ENCODE data around the gene NAT8L. TPM values are rescaled to one million over a fixed set of nuclear protein-coding genes. Genes with fewer than 3 reads are reported as not detected.

Gene NAT8L
- total RNA-seq, 1 donor from 2014 or later = 2.0 TPM

GRCh38 chr4:2043396-2044118 is 15.6 kb upstream of the NAT8L start:
- no peak overlapping the region for H3K4me3 ChIP-seq (ENCODE audit: low read depth, low read length)
- TF ChIP-seq CTCF (conservative IDR thresholded peaks at IDR 0.05; ENCODE audit: low read depth, low read length) = no peak

DNA sequence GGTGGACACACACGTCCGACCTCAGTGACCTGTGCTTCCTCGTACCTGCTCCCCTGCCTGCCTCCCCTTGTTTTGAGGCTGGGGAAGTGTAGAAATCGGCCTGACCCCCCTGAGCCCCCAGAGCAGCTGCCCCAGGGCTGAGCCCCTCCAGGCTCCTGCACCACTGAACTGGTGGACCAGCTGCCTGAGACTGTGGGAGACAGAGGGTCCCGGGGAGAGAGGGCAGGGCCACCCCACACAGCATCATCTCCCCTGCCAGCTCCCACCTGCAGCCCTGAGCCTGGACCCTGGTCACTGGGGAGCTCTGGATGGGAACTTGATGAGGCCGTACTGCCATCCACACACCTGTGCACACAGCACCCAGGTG is 15.0 kb upstream of the NAT8L start:
- TF ChIP-seq CTCF (conservative IDR thresholded peaks at IDR 0.05; ENCODE audit: low read depth, low read length) = no peak
- no peak for DNase-seq (ENCODE audit: low read depth)

More at GRCh38 chr4:2043396-2044118, 15.6 kb upstream of the NAT8L start:
- DNase-seq (ENCODE audit: low read depth) = no peak

GRCh38 chr4:2044542-2045517 is 14.3 kb upstream of the NAT8L start:
- no peak for DNase-seq (ENCODE audit: low read depth)
- no peak overlapping the region for H3K4me3 ChIP-seq (ENCODE audit: low read depth, low read length)
- TF ChIP-seq CTCF (conservative IDR thresholded peaks at IDR 0.05; ENCODE audit: low read depth, low read length) = no peak

More for the DNA sequence above, 15.0 kb upstream of the NAT8L start:
- H3K4me3 ChIP-seq (ENCODE audit: low read depth, low read length) = no peak overlapping the region

GRCh38 chr4:2045518-2045951 is 13.6 kb upstream of the NAT8L start:
- TF ChIP-seq CTCF (conservative IDR thresholded peaks at IDR 0.05; ENCODE audit: low read depth, low read length) = no peak
- no peak for DNase-seq (ENCODE audit: low read depth)
- H3K4me3 ChIP-seq (ENCODE audit: low read depth, low read length) = no peak overlapping the region

DNA sequence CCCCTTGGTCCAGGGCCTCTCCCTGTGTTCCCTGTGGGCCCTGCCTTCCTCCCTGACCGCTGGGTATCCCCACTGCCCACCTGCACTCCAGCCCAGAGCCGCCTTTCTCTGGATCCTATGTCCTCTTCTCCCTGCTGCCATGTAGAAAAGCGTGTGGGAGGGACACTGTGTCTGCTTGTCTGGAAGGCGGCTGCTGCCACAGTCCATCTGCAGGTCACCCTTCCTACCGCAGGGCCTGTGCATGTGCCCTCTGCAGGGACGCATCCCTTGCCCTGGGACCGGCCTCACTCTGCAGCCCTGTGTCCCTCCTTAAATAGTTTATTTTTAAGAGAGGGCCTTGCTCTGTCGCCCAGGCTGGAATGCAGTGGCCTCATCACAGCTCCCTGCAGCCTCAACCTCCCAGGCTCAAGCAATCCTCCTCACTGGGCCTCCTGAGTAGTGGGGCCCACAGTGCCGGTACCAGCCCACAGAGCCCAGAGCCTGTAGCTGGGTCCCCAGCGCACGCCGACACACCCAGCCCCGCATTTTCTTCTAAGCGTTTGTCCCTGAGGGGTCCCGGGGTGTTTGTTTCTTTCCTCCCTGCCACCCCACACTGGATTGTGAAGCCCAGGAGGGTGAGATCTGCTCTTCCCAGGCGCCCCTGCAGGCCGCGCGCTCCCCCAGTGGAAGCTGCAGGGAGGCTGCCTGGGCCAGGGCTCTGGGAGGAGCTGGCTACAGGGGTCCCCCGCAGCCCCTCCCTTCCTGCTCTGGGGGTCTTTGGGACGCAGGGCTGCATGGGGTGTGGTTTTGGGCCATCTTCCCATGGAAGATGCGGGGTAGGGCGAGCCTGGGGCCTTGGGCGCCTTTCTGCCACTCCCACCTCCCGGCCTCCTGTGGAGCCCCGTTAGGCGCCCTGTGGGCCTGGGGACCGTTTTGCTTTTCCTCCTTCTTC is 12.8 kb upstream of the NAT8L start:
- DNase-seq (ENCODE audit: low read depth) = no peak
- no peak for TF ChIP-seq CTCF (conservative IDR thresholded peaks at IDR 0.05; ENCODE audit: low read depth, low read length)
- H3K4me3 ChIP-seq (ENCODE audit: low read depth, low read length) = no peak overlapping the region

GRCh38 chr4:2047031-2047660 is 12.0 kb upstream of the NAT8L start:
- no peak overlapping the region for H3K4me3 ChIP-seq (ENCODE audit: low read depth, low read length)
- TF ChIP-seq CTCF (conservative IDR thresholded peaks at IDR 0.05; ENCODE audit: low read depth, low read length) = no peak
- no peak for DNase-seq (ENCODE audit: low read depth)

All from epithelial cell of proximal tubule (primary cell).